WTC11 (cell line): Measurements from ENCODE around the gene FBXO48. TPM values are rescaled to one million over a fixed set of nuclear protein-coding genes. Genes with fewer than 3 reads are reported as not detected.

Experiments
- ATAC-seq: fragments of 200-7000 bp; cut with Tn5 transposase; 2 replicates; pipeline ENCODE4 v1.10.0; 2021; ENCODE audit warnings: mild to moderate bottlenecking, moderate library complexity
- CTCF ChIA-PET: fragments of 300-600 bp; sonication (Branson Sonifier 250); formaldehyde crosslinking; loops from one replicate; lab custom pipeline; 2021; ENCODE audit warnings: antibody characterized with exemption; lab: Charles Lee
- POLR2A ChIA-PET: fragments of 350-600 bp; sonication (Branson Sonifier 250); formaldehyde crosslinking; loops from one replicate; lab custom pipeline; 2021; ENCODE audit warnings: antibody characterized with exemption; lab: Charles Lee
- DNase-seq: peaks from one replicate; pipeline ENCODE4 v3.0.0; 2021; ENCODE audit warnings: low spot score
- H3K27ac Mint-ChIP-seq: 2 replicates; pipeline ENCODE4 v1.8.0; 2021; ENCODE audit warnings: mixed read lengths
- H3K27me3 Mint-ChIP-seq: 2 replicates; pipeline ENCODE4 v1.8.0; 2021; ENCODE audit warnings: low read depth, mild to moderate bottlenecking, moderate library complexity, mixed read lengths
- H3K36me3 Mint-ChIP-seq: 2 replicates; pipeline ENCODE4 v1.8.0; 2021; ENCODE audit warnings: mixed read lengths
- H3K4me1 Mint-ChIP-seq: 2 replicates; pipeline ENCODE4 v1.8.0; 2022; ENCODE audit warnings: mixed read lengths
- H3K4me3 Mint-ChIP-seq: 2 replicates; pipeline ENCODE4 v1.8.0; 2021; ENCODE audit warnings: mild to moderate bottlenecking, moderate library complexity, mixed read lengths
- H3K9me3 Mint-ChIP-seq: 2 replicates; pipeline ENCODE4 v1.8.0; 2021; ENCODE audit warnings: mixed read lengths
- ARID4B ChIP-seq: sonication (generic); formaldehyde crosslinking; IDR thresholded peaks from 2 replicates; pipeline ENCODE4 v1.8.0; 2023; ENCODE audit warnings: missing genetic modification reagents, mild to moderate bottlenecking, borderline replicate concordance
- ATF1 ChIP-seq: sonication (generic); formaldehyde crosslinking; IDR thresholded peaks from 2 replicates; pipeline ENCODE4 v1.8.1; 2023; ENCODE audit warnings: mild to moderate bottlenecking, moderate library complexity, missing genetic modification reagents
- ATF2 ChIP-seq: sonication (generic); formaldehyde crosslinking; IDR thresholded peaks from 2 replicates; pipeline ENCODE4 v1.8.1; 2022; ENCODE audit warnings: low read depth, missing genetic modification reagents, borderline replicate concordance
- EMX1 ChIP-seq: fragments of 250-450 bp; sonication (Bioruptor Pico); IDR thresholded peaks from 2 replicates; pipeline ENCODE4 v1.8.0; 2021; ENCODE audit warnings: mild to moderate bottlenecking
- ERG ChIP-seq: fragments of 250-450 bp; sonication (Bioruptor Pico); IDR thresholded peaks from 2 replicates; pipeline ENCODE4 v1.8.0; 2021; ENCODE audit warnings: mild to moderate bottlenecking
- FOXP4 ChIP-seq: sonication (generic); formaldehyde crosslinking; IDR thresholded peaks from 2 replicates; pipeline ENCODE4 v1.8.0; 2022; ENCODE audit warnings: mild to moderate bottlenecking, missing genetic modification reagents
- GABPB1 ChIP-seq: sonication (generic); formaldehyde crosslinking; IDR thresholded peaks from 2 replicates; pipeline ENCODE4 v1.8.1; 2023; ENCODE audit warnings: mild to moderate bottlenecking, missing genetic modification reagents
- MLX ChIP-seq: sonication (generic); formaldehyde crosslinking; IDR thresholded peaks from 2 replicates; pipeline ENCODE4 v1.8.1; 2023; ENCODE audit warnings: mild to moderate bottlenecking, missing genetic modification reagents, moderate library complexity
- MXD4 ChIP-seq: fragments of 250-450 bp; sonication (Bioruptor Pico); IDR thresholded peaks from 2 replicates; pipeline ENCODE4 v1.8.0; 2021; ENCODE audit warnings: mild to moderate bottlenecking, moderate library complexity, borderline replicate concordance
- NR1H2 ChIP-seq: sonication (generic); formaldehyde crosslinking; IDR thresholded peaks from 2 replicates; pipeline ENCODE4 v1.9.0; 2021; ENCODE audit warnings: mild to moderate bottlenecking, moderate library complexity, missing genetic modification reagents
- USF2 ChIP-seq: sonication (generic); formaldehyde crosslinking; IDR thresholded peaks from 2 replicates; pipeline ENCODE4 v1.8.1; 2023; ENCODE audit warnings: mild to moderate bottlenecking, missing genetic modification reagents, moderate library complexity
- ZSCAN18 ChIP-seq: fragments of 250-450 bp; sonication (Bioruptor Pico); IDR thresholded peaks from 2 replicates; pipeline ENCODE4 v2.1.2; 2022; ENCODE audit warnings: mild to moderate bottlenecking, moderate library complexity
- total RNA-seq: library from RNA; stranded (reverse); gene quantifications from 3 replicates; pipeline ENCODE4 v1.2.3, GENCODE V29; 2021
- TF ChIP-seq, protein P1 (sequence below): sonication (generic); formaldehyde crosslinking; IDR thresholded peaks from 2 replicates; pipeline ENCODE4 v1.8.0; 2022; ENCODE audit warnings: missing genetic modification reagents
- TF ChIP-seq, protein P2 (sequence below): sonication (generic); formaldehyde crosslinking; IDR thresholded peaks from 2 replicates; pipeline ENCODE4 v1.8.1; 2022; ENCODE audit warnings: mild to moderate bottlenecking, missing genetic modification reagents, moderate library complexity, borderline replicate concordance
- TF ChIP-seq, protein P3 (sequence below): fragments of 250-450 bp; sonication (Bioruptor Pico); conservative IDR thresholded peaks from 2 replicates; pipeline ENCODE4 v1.9.0; 2021; ENCODE audit warnings: mild to moderate bottlenecking

FBXO48 gene
- total RNA-seq, 1 experiment from 2014 or later, result 1.3 TPM

GRCh38 chr2:68478688-68479087 is 11.6 kb upstream of the FBXO48 start (continued):
- TF ChIP-seq, protein P1, sequence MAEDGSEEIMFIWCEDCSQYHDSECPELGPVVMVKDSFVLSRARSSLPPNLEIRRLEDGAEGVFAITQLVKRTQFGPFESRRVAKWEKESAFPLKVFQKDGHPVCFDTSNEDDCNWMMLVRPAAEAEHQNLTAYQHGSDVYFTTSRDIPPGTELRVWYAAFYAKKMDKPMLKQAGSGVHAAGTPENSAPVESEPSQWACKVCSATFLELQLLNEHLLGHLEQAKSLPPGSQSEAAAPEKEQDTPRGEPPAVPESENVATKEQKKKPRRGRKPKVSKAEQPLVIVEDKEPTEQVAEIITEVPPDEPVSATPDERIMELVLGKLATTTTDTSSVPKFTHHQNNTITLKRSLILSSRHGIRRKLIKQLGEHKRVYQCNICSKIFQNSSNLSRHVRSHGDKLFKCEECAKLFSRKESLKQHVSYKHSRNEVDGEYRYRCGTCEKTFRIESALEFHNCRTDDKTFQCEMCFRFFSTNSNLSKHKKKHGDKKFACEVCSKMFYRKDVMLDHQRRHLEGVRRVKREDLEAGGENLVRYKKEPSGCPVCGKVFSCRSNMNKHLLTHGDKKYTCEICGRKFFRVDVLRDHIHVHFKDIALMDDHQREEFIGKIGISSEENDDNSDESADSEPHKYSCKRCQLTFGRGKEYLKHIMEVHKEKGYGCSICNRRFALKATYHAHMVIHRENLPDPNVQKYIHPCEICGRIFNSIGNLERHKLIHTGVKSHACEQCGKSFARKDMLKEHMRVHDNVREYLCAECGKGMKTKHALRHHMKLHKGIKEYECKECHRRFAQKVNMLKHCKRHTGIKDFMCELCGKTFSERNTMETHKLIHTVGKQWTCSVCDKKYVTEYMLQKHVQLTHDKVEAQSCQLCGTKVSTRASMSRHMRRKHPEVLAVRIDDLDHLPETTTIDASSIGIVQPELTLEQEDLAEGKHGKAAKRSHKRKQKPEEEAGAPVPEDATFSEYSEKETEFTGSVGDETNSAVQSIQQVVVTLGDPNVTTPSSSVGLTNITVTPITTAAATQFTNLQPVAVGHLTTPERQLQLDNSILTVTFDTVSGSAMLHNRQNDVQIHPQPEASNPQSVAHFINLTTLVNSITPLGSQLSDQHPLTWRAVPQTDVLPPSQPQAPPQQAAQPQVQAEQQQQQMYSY (CRISPR knock-in tag), result no peak
- TF ChIP-seq EMX1 (CRISPR knock-in tag) (no peak), USF2 (CRISPR knock-in tag) (no peak)

DNA sequence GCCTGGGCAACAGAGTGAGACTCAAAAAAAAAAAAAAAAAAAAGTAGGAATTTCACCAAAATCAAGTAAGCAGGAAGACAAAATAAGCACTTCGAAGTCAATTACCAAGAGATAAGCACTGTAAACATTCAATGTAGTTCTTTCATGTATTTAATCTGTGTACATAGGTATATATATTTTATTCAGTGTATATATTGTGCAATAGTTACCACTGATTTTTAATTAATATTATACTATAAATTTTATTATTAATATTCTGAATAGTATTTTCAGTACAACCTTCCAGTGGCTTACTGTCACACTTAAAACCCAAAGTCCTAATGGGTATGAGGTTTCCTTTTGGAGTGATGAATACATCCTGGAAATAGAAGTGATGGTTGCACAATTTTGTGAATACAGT is 9.4 kb upstream of the FBXO48 start:
- no peaks in the 10 kb centered on the region for H3K27me3 Mint-ChIP-seq
- POLR2A ChIA-PET, result no interaction called here
- TF ChIP-seq, protein P2, sequence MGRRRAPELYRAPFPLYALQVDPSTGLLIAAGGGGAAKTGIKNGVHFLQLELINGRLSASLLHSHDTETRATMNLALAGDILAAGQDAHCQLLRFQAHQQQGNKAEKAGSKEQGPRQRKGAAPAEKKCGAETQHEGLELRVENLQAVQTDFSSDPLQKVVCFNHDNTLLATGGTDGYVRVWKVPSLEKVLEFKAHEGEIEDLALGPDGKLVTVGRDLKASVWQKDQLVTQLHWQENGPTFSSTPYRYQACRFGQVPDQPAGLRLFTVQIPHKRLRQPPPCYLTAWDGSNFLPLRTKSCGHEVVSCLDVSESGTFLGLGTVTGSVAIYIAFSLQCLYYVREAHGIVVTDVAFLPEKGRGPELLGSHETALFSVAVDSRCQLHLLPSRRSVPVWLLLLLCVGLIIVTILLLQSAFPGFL, result no peak
- TF ChIP-seq ERG (no peak), NR1H2 (CRISPR knock-in tag) (no peak), ZSCAN18 (no peak), MLX (no peak), EMX1 (CRISPR knock-in tag) (no peak), ATF2 (CRISPR knock-in tag) (no peak), FOXP4 (CRISPR knock-in tag) (no peak), GABPB1 (CRISPR knock-in tag) (no peak), ATF1 (CRISPR knock-in tag) (no peak), ARID4B (CRISPR knock-in tag) (no peak), MXD4 (CRISPR knock-in tag) (no peak)
- TF ChIP-seq, protein P3, sequence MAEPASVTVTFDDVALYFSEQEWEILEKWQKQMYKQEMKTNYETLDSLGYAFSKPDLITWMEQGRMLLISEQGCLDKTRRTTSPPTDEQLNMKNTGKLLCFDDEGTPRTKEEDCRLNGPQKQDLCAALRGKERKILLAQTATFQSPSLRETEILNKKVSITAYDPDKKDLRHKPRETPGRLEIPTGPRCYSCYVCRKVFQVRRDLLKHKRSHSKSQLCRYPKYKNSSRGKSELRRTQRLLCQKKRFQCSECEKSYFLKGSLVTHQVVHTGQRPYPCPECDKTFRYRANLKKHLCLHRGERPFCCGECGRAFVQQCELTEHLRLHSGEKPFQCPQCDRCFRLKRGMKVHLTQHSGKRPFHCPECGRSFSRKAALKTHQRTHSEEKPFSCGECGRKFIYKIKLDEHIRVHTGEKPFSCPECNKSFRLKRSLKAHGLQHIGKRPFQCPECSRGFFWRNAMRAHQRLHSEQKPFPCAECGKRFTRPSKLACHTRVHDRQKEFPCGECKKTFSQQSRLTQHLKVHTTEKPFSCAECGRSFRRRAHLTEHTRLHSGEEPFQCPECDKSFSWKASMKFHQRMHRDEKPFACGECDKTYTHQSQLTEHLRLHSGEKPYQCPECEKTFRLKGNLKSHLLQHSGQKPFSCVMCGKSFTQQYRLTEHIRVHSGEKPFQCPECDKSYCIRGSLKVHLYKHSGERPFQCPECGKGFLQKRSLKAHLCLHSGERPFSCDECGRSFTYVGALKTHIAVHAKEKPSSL (CRISPR knock-in tag), result no peak
- TF ChIP-seq, all 79 proteins: peak for 0
- CTCF ChIA-PET, result no interaction called here
- H3K27ac Mint-ChIP-seq, result no peak overlapping the region
- no peaks in the 10 kb centered on the region for H3K36me3 Mint-ChIP-seq
- no peaks in the 10 kb centered on the region for H3K9me3 Mint-ChIP-seq
- no peaks in the 10 kb centered on the region for H3K4me1 Mint-ChIP-seq
- DNase-seq (no peak), ATAC-seq (no peak)
- no peak overlapping the region for H3K4me3 Mint-ChIP-seq
